ENCODE results near the gene FRMPD4. TPM values are rescaled to one million over a fixed set of nuclear protein-coding genes. Genes with fewer than 3 reads are reported as not detected.
A peak's percentile ranks its signal among the peaks of the same experiment; 100 is the strongest.

The FRMPD4 gene
- total and polyA plus RNA-seq, 12 donors, result 0.03 to 4.1 (median 2.0) TPM

- intact Hi-C loops (cut with DNase I), result no loop called here
- Histone ChIP-seq H3K9me3 (no peaks in the 10 kb centered on the region), H3K27me3 (peaks cover 0 to 8% (median 0%) of the 10 kb centered on the region in 7 donors), H3K36me3 (no peaks in the 10 kb centered on the region), H3K27ac (no peak overlapping the region), H3K4me1 (no peaks in the 10 kb centered on the region), H3K4me3 (no peak overlapping the region)
- ATAC-seq (peak in 1 of 8 donors; percentile 51), DNase-seq (no peak)
- TF ChIP-seq CTCF (IDR thresholded peaks at IDR 0.05), result no peak
- 69 to 77% methylated on average over 2 of the region's 2 CpGs for WGBS, 2 donors
Observed at GRCh38 chrX:12307961-12308360, 169.7 kb downstream of the FRMPD4 start.

- H3K4me3 ChIP-seq, result no peak overlapping the region
- DNase-seq (no peak), ATAC-seq (peak in 3 of 8 donors; percentile 37 to 96 (median 89))
- no peaks in the 10 kb centered on the region for H3K36me3 ChIP-seq
- H3K4me1 ChIP-seq, result no peaks in the 10 kb centered on the region
- no peak overlapping the region for H3K27ac ChIP-seq
- intact Hi-C loops (cut with DNase I), result no loop called here
- no peak for TF ChIP-seq CTCF (IDR thresholded peaks at IDR 0.05)
- no peaks in the 10 kb centered on the region for H3K9me3 ChIP-seq
- H3K27me3 ChIP-seq, result peaks cover 0 to 11% (median 0%) of the 10 kb centered on the region in 7 donors
- WGBS, 2 donors, result 61 to 79% methylated on average over 4 of the region's 4 CpGs
Observed at GRCh38 chrX:12308420-12308819, 170.1 kb downstream of the FRMPD4 start.

DNA sequence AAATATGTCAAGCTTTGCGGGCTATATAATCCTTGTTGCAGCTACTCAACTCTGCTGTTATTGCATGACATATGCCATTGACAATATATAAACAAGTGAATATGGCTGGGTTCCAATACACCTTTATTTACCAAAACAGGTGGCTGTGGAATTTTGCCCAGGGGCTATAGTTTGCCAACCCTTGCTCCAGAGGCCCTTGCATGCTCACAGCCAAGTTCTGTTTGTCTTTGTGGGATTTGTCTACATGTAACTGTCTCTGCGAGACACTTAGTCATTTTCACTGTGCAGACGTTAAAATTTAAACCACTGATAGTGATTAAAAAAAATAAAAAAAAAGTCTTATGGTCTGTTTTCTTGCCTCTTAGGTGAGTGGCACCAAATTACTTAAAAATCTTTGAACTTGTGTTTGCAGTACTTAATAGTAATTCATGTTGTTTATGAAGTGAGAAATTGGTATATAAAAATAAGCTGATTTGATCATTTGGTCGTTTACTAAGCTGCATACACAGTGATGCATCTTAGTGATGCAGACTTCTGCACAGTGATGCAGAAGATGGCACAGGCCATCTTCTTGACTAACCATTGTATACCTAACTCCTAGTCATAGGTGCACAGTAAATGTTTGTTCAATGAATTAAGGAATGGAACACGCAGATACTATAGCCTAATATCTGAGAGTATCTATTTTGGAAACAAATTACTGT lies 170.9 kb downstream of the FRMPD4 start:
- intact Hi-C loops (cut with DNase I), result no loop called here
- TF ChIP-seq CTCF (IDR thresholded peaks at IDR 0.05), result no peak
- ATAC-seq, result no peak
- H3K9me3 ChIP-seq, result no peaks in the 10 kb centered on the region
- no peak overlapping the region for H3K27ac ChIP-seq
- 79 to 87% methylated on average over 5 of the region's 5 CpGs for WGBS, 2 donors
- DNase-seq, result no peak
- peaks cover 0 to 11% (median 0%) of the 10 kb centered on the region in 7 donors for H3K27me3 ChIP-seq
- H3K4me1 ChIP-seq, result no peaks in the 10 kb centered on the region
- no peak overlapping the region for H3K4me3 ChIP-seq
- H3K36me3 ChIP-seq, result no peaks in the 10 kb centered on the region

GRCh38 chrX:12309744-12310076 lies 171.4 kb downstream of the FRMPD4 start:
- Histone ChIP-seq H3K27me3 (peaks cover 0 to 11% (median 0%) of the 10 kb centered on the region in 7 donors), H3K27ac (no peak overlapping the region), H3K36me3 (no peaks in the 10 kb centered on the region), H3K4me1 (no peaks in the 10 kb centered on the region), H3K9me3 (no peaks in the 10 kb centered on the region), H3K4me3 (no peak overlapping the region)
- no peak for TF ChIP-seq CTCF (IDR thresholded peaks at IDR 0.05)
- WGBS, 2 donors, result 69 to 77% methylated on average over 6 of the region's 6 CpGs
- intact Hi-C loops (cut with DNase I), result no loop called here
- no peak for DNase-seq
- ATAC-seq, result no peak
